RWPE2 (cell line): ENCODE measurements around the gene HOXB5.

Experiments
- ATAC-seq: fragments of 200-7000 bp; cut with Tn5 transposase; 3 replicates; pipeline ENCODE4 v1.9.1; 2021; ENCODE audit warnings: low read depth
- DNase-seq: peaks from one replicate; pipeline ENCODE4 v3.0.0-alpha.2; 2020; ENCODE audit warnings: low spot score
- H3K27ac ChIP-seq: fragments of 450-650 bp; 2 replicates; pipeline ENCODE4 v1.5.1; 2017; ENCODE audit warnings: mild to moderate bottlenecking; ENCODE audit not compliant: poor library complexity, severe bottlenecking
- H3K27me3 ChIP-seq: fragments of 250-450 bp; sonication (Bioruptor Pico); 2 replicates; pipeline ENCODE4 v1.5.1; 2021; ENCODE audit warnings: mild to moderate bottlenecking, moderate library complexity; ENCODE audit not compliant: insufficient read depth, poor library complexity, severe bottlenecking
- H3K36me3 ChIP-seq: fragments of 250-450 bp; sonication (Bioruptor Pico); 2 replicates; pipeline ENCODE4 v1.5.1; 2020; ENCODE audit warnings: low read depth, mild to moderate bottlenecking, moderate library complexity
- H3K4me1 ChIP-seq: fragments of 250-450 bp; sonication (Bioruptor Pico); 2 replicates; pipeline ENCODE4 v1.5.1; 2021; ENCODE audit warnings: mild to moderate bottlenecking, moderate library complexity; ENCODE audit not compliant: insufficient read depth, poor library complexity, severe bottlenecking
- H3K4me3 ChIP-seq: fragments of 250-450 bp; sonication (Bioruptor Pico); 2 replicates; pipeline ENCODE4 v1.5.1; 2021; ENCODE audit warnings: mild to moderate bottlenecking, moderate library complexity; ENCODE audit not compliant: severe bottlenecking
- H3K9me3 ChIP-seq: fragments of 250-450 bp; sonication (Bioruptor Pico); 2 replicates; pipeline ENCODE4 v1.5.1; 2021; ENCODE audit warnings: mild to moderate bottlenecking, moderate library complexity; ENCODE audit not compliant: severe bottlenecking
- CTCF ChIP-seq: fragments of 450-650 bp; IDR thresholded peaks from one replicate; pipeline ENCODE4 v1.5.1; 2017; ENCODE audit warnings: mild to moderate bottlenecking, moderate library complexity; ENCODE audit not compliant: poor library complexity, severe bottlenecking

The HOXB5 gene

GRCh38 chr17:48615047-48615962 is 21.7 kb upstream of the HOXB5 start, which contains the start of gene HOXB8:
Gene HOXB8 (minus strand): TSS chr17:48615292. CDS start chr17:48614704, 588 bp downstream.
- no peak for TF ChIP-seq CTCF
- Histone ChIP-seq H3K36me3 (no peaks in the 10 kb centered on the region), H3K27me3 (peaks cover 68% of the 10 kb centered on the region), H3K27ac (no peak within 1 kb of the TSS), H3K4me1 (peaks cover 4% of the 10 kb centered on the region), H3K9me3 (no peaks in the 10 kb centered on the region), H3K4me3 (no peak within 1 kb of the TSS)
- no peak for ATAC-seq
- no peak for DNase-seq

GRCh38 chr17:48613862-48614694 is 20.5 kb upstream of the HOXB5 start:
- ATAC-seq (0 out of 3 replicates have a peak, but pooled peaks have one; percentile 8), DNase-seq (no peak)
- Histone ChIP-seq H3K36me3 (no peaks in the 10 kb centered on the region), H3K4me3 (no peak overlapping the region), H3K27ac (no peak overlapping the region), H3K4me1 (peaks cover 9% of the 10 kb centered on the region), H3K27me3 (peaks cover 55% of the 10 kb centered on the region), H3K9me3 (no peaks in the 10 kb centered on the region)
- TF ChIP-seq CTCF, result no peak

GRCh38 chr17:48612854-48613691 is 19.5 kb upstream of the HOXB5 start:
- Histone ChIP-seq H3K4me3 (peak overlapping the region; percentile 35), H3K27ac (no peak overlapping the region), H3K4me1 (peaks cover 5% of the 10 kb centered on the region), H3K9me3 (no peaks in the 10 kb centered on the region), H3K27me3 (peaks cover 45% of the 10 kb centered on the region), H3K36me3 (no peaks in the 10 kb centered on the region)
- ATAC-seq (peak; percentile 33), DNase-seq (no peak)
- TF ChIP-seq CTCF, result peak; percentile 41

GRCh38 chr17:48612456-48612853 is 18.9 kb upstream of the HOXB5 start:
- no peak for ATAC-seq
- no peak for TF ChIP-seq CTCF
- peaks cover 39% of the 10 kb centered on the region for H3K27me3 ChIP-seq
- peaks cover 5% of the 10 kb centered on the region for H3K4me1 ChIP-seq
- H3K36me3 ChIP-seq, result no peaks in the 10 kb centered on the region
- no peak overlapping the region for H3K27ac ChIP-seq
- no peaks in the 10 kb centered on the region for H3K9me3 ChIP-seq
- no peak for DNase-seq
- H3K4me3 ChIP-seq, result peak overlapping the region; percentile 35
